Pancreas (tissue), 10 donors: ENCODE data around the gene RIPPLY2. TPM values are rescaled to one million over a fixed set of nuclear protein-coding genes. Genes with fewer than 3 reads are reported as not detected.

Source experiments
- ATAC-seq, 4 donors: fragments of 200-7000 bp; cut with Tn5 transposase; one replicate each; pipeline versions ENCODE4 v1.8.0 to v1.9.1; 2020; ENCODE audit warnings: mild to moderate bottlenecking in 4 of 4, moderate library complexity in 4 of 4
- DNase-seq, 6 donors: peaks; one replicate each; pipeline ENCODE4 v3.0.0-alpha.2; 2020
- FAIRE-seq: peaks from 2 replicates; lab custom pipeline; 2012; peaks lifted over from hg19 to GRCh38; lab: Jason Lieb, UNC
- H3K27ac ChIP-seq, 4 donors: fragments of 200-600 bp; sonication (generic); 1 replicate in 3 of 4; 2 replicates in 1 of 4; pipeline versions ENCODE4 v1.5.0 to v1.8.0; 2020
- H3K27me3 ChIP-seq, 4 donors: fragments of 200-600 bp; one replicate each; pipeline ENCODE4 v1.8.0; 2021
- H3K36me3 ChIP-seq, 3 donors: fragments of 200-600 bp; sonication (generic) in 1 of 3; one replicate each; pipeline versions ENCODE4 v1.5.0 to v1.8.0; 2020 to 2021
- H3K4me1 ChIP-seq, 3 donors: fragments of 200-600 bp; one replicate each; pipeline ENCODE4 v1.8.0; 2021
- H3K4me3 ChIP-seq, 4 donors: fragments of 200-600 bp; sonication (generic) in 2 of 4; one replicate each; pipeline versions ENCODE4 v1.5.0 to v1.8.0; 2020 to 2021
- H3K9me3 ChIP-seq, 4 donors: fragments of 200-600 bp; one replicate each; pipeline ENCODE4 v1.8.0; 2021
- WGBS, 2 donors: extraction: QIAGEN DNeasy Blood & Tissue Kit; methylation state at CpG; one replicate each; pipeline ENCODE4 v1.1.7; 2013; 5-methylcytosine and 5-hydroxymethylcytosine counted together
- intact Hi-C, 3 donors: fragments of 100-400 bp; cut with DNase I; formaldehyde crosslinking; loops; one replicate each; pipeline versions ENCODE4 v1.11.1 to v1.14.2; 2022
- polyA plus RNA-seq, 2 donors: library from polyadenylated mRNA; stranded (reverse); fragments of 200-250 nt; gene quantifications; one replicate each; pipeline ENCODE4 v1.2.3, GENCODE V29; 2013
- total RNA-seq, 6 donors: library from RNA; stranded (reverse); fragmentation: NEBNext Ultra II Directional in 4 of 6; extraction: Animal tissue kit (Norgen Biotek cat#: 25700) in 4 of 6; gene quantifications; one replicate each; pipeline versions ENCODE4 v1.2.1 to v1.2.4, GENCODE V29; 2021 to 2023
- TF ChIP-seq, protein P1 (sequence below), 4 donors: fragments of 200-600 bp; sonication (generic) in 3 of 4; IDR thresholded peaks; one replicate each; pipeline versions ENCODE4 v1.5.0 to v1.8.0; 2021; ENCODE audit warnings: antibody characterized with exemption in 4 of 4
- donor health status: healthy with polysubstance abuse.
- donor health status: DM: no; HTN: no; CAD: no; lungs with moderate emphysema.
- donor health status: DM: no; HTN: no; CAD: no.
- donor health status: control.
- donor health status: control.
- donor health status: Bipolar disorder and iron deficiency.
- donor health status: DM: yes; HTN: yes; CAD: no.
- donor health status: DM: no; HTN: no; CAD: no.
- donor health status: DM: no; HTN: no; CAD: no.
- donor health status: DM: yes; HTN: yes; CAD: no.

RIPPLY2 gene
- total and polyA plus RNA-seq, 8 donors: 0.22 to 9.4 (median 0.58) TPM; not detected in 2

DNA sequence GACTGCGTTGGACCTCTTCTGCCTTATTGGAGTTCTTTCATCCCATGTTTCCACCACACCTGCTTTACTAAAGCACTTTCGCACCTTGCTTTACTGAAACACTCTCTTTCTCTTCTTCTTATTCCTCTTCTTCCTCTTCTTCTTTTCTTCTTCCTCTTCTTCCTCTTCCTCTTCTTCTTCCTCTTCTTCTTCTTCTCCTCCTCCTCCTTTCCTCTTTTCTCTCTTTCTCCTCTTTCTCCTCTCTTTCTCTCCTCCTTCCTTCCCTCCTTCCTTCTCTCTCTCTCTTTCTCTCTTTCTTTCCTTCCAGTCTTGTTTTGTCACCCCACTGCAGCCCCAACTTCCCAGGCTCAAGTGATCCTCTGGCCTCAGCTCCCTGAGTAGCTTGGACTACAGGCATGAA is 4.0 kb upstream of the RIPPLY2 start:
- FAIRE-seq (no peak), ATAC-seq (no peak), DNase-seq (no peak)
- no peaks in the 10 kb centered on the region for H3K9me3 ChIP-seq
- 64 to 75% methylated on average over 2 of the region's 2 CpGs for WGBS, 2 donors
- no peaks in the 10 kb centered on the region for H3K4me1 ChIP-seq
- intact Hi-C loops: no loop called here
- TF ChIP-seq, protein P1, sequence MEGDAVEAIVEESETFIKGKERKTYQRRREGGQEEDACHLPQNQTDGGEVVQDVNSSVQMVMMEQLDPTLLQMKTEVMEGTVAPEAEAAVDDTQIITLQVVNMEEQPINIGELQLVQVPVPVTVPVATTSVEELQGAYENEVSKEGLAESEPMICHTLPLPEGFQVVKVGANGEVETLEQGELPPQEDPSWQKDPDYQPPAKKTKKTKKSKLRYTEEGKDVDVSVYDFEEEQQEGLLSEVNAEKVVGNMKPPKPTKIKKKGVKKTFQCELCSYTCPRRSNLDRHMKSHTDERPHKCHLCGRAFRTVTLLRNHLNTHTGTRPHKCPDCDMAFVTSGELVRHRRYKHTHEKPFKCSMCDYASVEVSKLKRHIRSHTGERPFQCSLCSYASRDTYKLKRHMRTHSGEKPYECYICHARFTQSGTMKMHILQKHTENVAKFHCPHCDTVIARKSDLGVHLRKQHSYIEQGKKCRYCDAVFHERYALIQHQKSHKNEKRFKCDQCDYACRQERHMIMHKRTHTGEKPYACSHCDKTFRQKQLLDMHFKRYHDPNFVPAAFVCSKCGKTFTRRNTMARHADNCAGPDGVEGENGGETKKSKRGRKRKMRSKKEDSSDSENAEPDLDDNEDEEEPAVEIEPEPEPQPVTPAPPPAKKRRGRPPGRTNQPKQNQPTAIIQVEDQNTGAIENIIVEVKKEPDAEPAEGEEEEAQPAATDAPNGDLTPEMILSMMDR (IDR thresholded peaks at IDR 0.05): no peak
- H3K27ac ChIP-seq: no peak overlapping the region
- H3K27me3 ChIP-seq: peaks cover 0 to 10% (median 3%) of the 10 kb centered on the region in 4 donors
- no peak overlapping the region for H3K4me3 ChIP-seq
- no peaks in the 10 kb centered on the region for H3K36me3 ChIP-seq

DNA sequence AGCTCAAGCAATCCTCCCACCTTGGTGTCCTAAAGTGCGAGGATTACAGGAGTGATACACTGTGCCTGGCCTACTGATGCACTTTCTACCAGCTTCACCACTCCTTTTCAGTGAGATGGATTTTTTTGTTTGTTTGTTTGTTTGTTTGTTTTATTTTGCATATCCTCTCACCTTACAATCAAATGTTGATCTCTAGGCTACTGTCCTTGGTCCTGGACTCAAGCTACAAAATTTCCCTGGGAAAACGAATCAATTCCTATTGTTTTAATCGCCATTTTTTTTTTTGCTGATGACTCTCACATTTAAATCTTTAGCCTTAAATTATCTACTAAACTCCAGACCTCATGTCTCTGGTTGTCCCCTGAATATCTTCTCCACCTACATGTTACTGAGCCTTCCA is 3.5 kb upstream of the RIPPLY2 start:
- H3K27me3 ChIP-seq: peaks cover 0 to 10% (median 3%) of the 10 kb centered on the region in 4 donors

DNA sequence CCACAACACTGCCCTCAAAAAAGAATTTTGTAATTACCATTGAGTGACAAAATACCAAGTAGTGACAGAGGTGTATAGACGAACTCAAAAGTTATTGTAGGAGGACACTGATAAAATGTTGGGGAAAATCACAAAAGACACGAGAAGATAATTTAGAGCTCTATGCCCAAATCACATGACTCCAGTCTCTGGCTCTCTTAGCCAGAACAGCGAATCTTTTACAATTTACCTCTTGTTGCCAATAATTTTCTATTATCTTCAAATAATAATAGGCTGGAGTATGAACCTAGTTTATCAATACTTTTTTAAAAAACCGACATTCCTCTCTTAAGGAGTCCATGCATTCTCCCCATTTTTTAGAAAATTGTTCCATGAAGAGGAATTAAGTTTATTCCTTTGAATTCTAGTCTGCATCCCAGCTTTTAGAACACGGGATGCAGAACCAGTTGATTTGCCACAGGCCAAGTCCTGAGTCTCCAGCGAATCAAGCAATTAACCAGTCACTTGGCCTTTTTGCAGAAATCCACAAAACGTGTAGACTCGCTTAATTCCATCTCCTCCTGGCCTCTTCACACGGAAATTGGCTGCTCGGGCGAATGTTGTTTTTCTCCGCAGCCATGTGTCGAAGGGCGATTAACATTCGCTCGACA is 507 bp upstream of the RIPPLY2 start:
- ATAC-seq: peak in 1 of 4 donors; percentile 6
- TF ChIP-seq, protein P1 (IDR thresholded peaks at IDR 0.05): no peak
- FAIRE-seq: no peak
- Histone ChIP-seq H3K4me1 (no peaks in the 10 kb centered on the region), H3K9me3 (no peaks in the 10 kb centered on the region), H3K27me3 (peaks cover 0 to 10% (median 3%) of the 10 kb centered on the region in 4 donors), H3K36me3 (no peaks in the 10 kb centered on the region), H3K27ac (no peak overlapping the region), H3K4me3 (peak overlapping the region in 2 of 4 donors; percentile 11 to 45)
- 7 to 12% methylated on average over 16 of the region's 16 CpGs for WGBS, 2 donors
- no peak for DNase-seq
- intact Hi-C loops: no loop called here

More for the DNA sequence above, 3.5 kb upstream of the RIPPLY2 start:
- Histone ChIP-seq H3K9me3 (no peaks in the 10 kb centered on the region), H3K4me1 (no peaks in the 10 kb centered on the region), H3K27ac (no peak overlapping the region), H3K4me3 (no peak overlapping the region), H3K36me3 (no peaks in the 10 kb centered on the region)
- FAIRE-seq (no peak), DNase-seq (no peak), ATAC-seq (no peak)
- intact Hi-C loops: no loop called here
- WGBS, 2 donors: 62 to 70% methylated on average over 3 of the region's 3 CpGs
- TF ChIP-seq, protein P1 (IDR thresholded peaks at IDR 0.05): no peak

DNA sequence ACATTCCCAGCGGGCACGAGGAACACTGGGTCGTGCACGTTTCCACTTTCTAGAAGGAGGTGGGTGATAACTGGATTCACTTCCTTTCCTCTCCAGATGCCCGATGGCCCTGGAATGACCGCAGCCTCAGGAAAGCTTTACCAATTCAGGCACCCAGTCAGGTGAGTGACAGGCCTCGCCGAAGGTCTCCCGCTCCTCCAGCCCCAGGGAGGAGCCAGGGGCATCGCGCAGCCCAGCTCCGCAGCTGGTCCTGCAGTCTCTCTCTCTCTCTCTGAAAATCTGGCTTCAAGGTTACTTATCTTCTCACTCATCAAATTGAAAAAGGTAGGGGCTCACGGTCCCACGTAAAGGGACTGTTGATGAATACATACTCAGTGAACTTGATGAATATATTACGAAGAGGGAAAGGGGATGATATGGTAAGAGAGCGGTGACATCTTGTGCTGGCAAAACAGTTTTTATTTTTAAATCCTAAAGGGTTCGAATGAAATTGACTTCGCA is 891 bp downstream of the RIPPLY2 start:
- DNase-seq (peak in 1 of 6 donors; percentile 55), FAIRE-seq (no peak), ATAC-seq (peak in 3 of 4 donors; percentile 54 to 76 (median 57))
- H3K9me3 ChIP-seq: no peaks in the 10 kb centered on the region
- peak overlapping the region in 2 of 4 donors; percentile 25 to 45 for H3K4me3 ChIP-seq
- H3K36me3 ChIP-seq: no peaks in the 10 kb centered on the region
- 7 to 8% methylated on average over 18 of the region's 18 CpGs for WGBS, 2 donors
- TF ChIP-seq, protein P1 (IDR thresholded peaks at IDR 0.05): no peak
- peaks cover 0 to 3% (median 0%) of the 10 kb centered on the region in 3 donors for H3K4me1 ChIP-seq
- peaks cover 0 to 10% (median 3%) of the 10 kb centered on the region in 4 donors for H3K27me3 ChIP-seq
- H3K27ac ChIP-seq: no peak overlapping the region
- intact Hi-C loops: no loop called here

DNA sequence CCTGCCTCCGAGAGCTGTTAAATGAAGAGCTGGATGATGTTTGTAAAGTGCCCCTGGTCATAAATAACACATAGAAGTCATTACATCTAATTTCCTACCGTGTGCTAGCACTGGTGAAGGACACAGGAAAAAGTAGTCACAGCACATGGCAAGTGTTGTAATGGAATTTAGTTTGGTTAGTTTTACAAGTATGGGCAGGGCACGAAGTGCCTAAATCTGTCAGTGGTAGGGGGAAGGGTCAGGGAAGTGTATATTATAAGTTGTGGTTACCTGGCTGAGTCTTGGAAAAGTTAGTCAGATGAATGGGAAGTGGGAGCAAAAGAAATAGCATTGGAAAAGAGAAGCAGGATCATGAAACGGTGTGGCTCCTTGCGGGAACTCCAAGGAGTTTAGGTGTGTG is 1.6 kb downstream of the RIPPLY2 start:
- peaks cover 0 to 5% (median 0%) of the 10 kb centered on the region in 3 donors for H3K4me1 ChIP-seq
- ATAC-seq: no peak
- WGBS, 2 donors: 41 to 46% methylated on average over 5 of the region's 5 CpGs
- no peak overlapping the region for H3K4me3 ChIP-seq
- peaks cover 0 to 10% (median 3%) of the 10 kb centered on the region in 4 donors for H3K27me3 ChIP-seq
- no peak overlapping the region for H3K27ac ChIP-seq
- intact Hi-C loops: no loop called here
- no peak for FAIRE-seq
- no peaks in the 10 kb centered on the region for H3K36me3 ChIP-seq
- TF ChIP-seq, protein P1 (IDR thresholded peaks at IDR 0.05): no peak
- no peak for DNase-seq
- no peaks in the 10 kb centered on the region for H3K9me3 ChIP-seq
